HepG2 (cell line): ENCODE data around the gene AKAP6. TPM values are rescaled to one million over a fixed set of nuclear protein-coding genes. Genes with fewer than 3 reads are reported as not detected.
A peak's percentile ranks its signal among the peaks of the same experiment; 100 is the strongest.

Experiments used
- ATAC-seq: fragments of 200-7000 bp; cut with Tn5 transposase; 3 replicates; pipeline ENCODE4 v1.9.1; 2020; ENCODE audit warnings: mild to moderate bottlenecking, moderate library complexity
- BruUV-seq: library from RNA; stranded (reverse); fragments of 400-500 nt; replicated peaks from 2 replicates; lab custom pipeline; 2021; lab: Mats Ljungman, UMichigan
- CTCF ChIA-PET: fragments of 300-600 bp; formaldehyde crosslinking; extraction: SDS; loops from one replicate; lab custom pipeline; 2021; ENCODE audit warnings: low total read pairs, inconsistent platforms, low intra/inter-chr PET ratio; lab: Yijun Ruan, JAX
- POLR2A ChIA-PET: fragments of 350-600 bp; sonication (Branson Sonifier 250); formaldehyde crosslinking; loops from one replicate; lab custom pipeline; 2020; ENCODE audit warnings: antibody characterized with exemption, inconsistent platforms; lab: Yijun Ruan, JAX
- DNase-seq: peaks from one replicate; pipeline ENCODE4 v3.0.0-alpha.2; 2015; ENCODE audit warnings: low spot score
- FAIRE-seq: peaks from 3 replicates; lab custom pipeline; 2011; peaks lifted over from hg19 to GRCh38; lab: Jason Lieb, UNC
- H2AFZ ChIP-seq: one replicate; pipeline ENCODE4 v1.6.1; 2011; ENCODE audit warnings: low read length, inconsistent platforms
- H3K27ac ChIP-seq: fragments of 300-600 bp; 3 replicates; pipeline ENCODE4 v1.8.0; 2011; ENCODE audit warnings: mixed run types, mild to moderate bottlenecking, mixed read lengths, low read length, inconsistent platforms; ENCODE audit not compliant: insufficient read depth; ENCODE audit errors: extremely low read length
- H3K27me3 ChIP-seq, 2 experiments: fragments of 200-600 bp in 1 of 2; 2 replicates in 1 of 2; 3 replicates in 1 of 2; pipeline versions ENCODE4 v1.6.0 to v1.8.0; 2011; ENCODE audit warnings: low read length in 2 of 2, mild to moderate bottlenecking in 2 of 2, moderate library complexity in 2 of 2, inconsistent platforms in 1 of 2; ENCODE audit not compliant: insufficient read depth in 2 of 2, control insufficient read depth in 1 of 2
- H3K36me3 ChIP-seq, 2 experiments: fragments of 200-600 bp in 1 of 2; replicated peaks in 1 of 2; 2 replicates in 1 of 2; 3 replicates in 1 of 2; pipeline versions ENCODE4 v1.5.1 to v1.8.0; 2011; ENCODE audit warnings: low read length in 2 of 2, inconsistent platforms in 1 of 2; ENCODE audit not compliant: insufficient read depth in 2 of 2, control insufficient read depth in 1 of 2
- H3K4me1 ChIP-seq: 2 replicates; pipeline ENCODE4 v1.5.1; 2012; ENCODE audit warnings: low read length, inconsistent platforms; ENCODE audit not compliant: insufficient read depth
- H3K4me2 ChIP-seq: 2 replicates; pipeline ENCODE4 v1.6.0; 2011; ENCODE audit warnings: low read depth, low read length, inconsistent platforms
- H3K4me3 ChIP-seq, 3 experiments: fragments of 200-600 bp in 1 of 3; sonication (generic), shearing (Covaris generic) in 1 of 3; replicated peaks in 1 of 3; 2 replicates each; pipeline ENCODE4 v1.5.1; 2011 to 2016; ENCODE audit warnings: low read length in 3 of 3, inconsistent platforms in 2 of 3, low read depth in 2 of 3, mild to moderate bottlenecking in 2 of 3, control low read depth in 1 of 3, mixed read lengths in 1 of 3; ENCODE audit not compliant: insufficient read depth in 1 of 3
- H3K79me2 ChIP-seq: one replicate; pipeline ENCODE4 v1.6.1; 2011; ENCODE audit warnings: low read length, inconsistent platforms; ENCODE audit not compliant: insufficient read depth
- H3K9ac ChIP-seq: 2 replicates; pipeline ENCODE4 v1.6.0; 2011; ENCODE audit warnings: mild to moderate bottlenecking, low read depth, low read length, inconsistent platforms; ENCODE audit not compliant: insufficient read depth
- H3K9me3 ChIP-seq: 2 replicates; pipeline ENCODE4 v1.5.1; 2012; ENCODE audit warnings: mild to moderate bottlenecking, low read length
- H4K20me1 ChIP-seq: 2 replicates; pipeline ENCODE4 v1.6.0; 2011; ENCODE audit warnings: inconsistent platforms, mild to moderate bottlenecking, low read length, moderate library complexity; ENCODE audit not compliant: insufficient read depth
- BRD4 ChIP-seq: sonication (generic); formaldehyde crosslinking; IDR thresholded peaks from 2 replicates; pipeline ENCODE4 v1.4.0; 2020; ENCODE audit warnings: missing genetic modification reagents
- IKZF4 ChIP-seq: sonication (generic); formaldehyde crosslinking; IDR thresholded peaks from 2 replicates; pipeline ENCODE4 v1.5.1; 2020; ENCODE audit warnings: borderline replicate concordance, mild to moderate bottlenecking, low read depth, missing genetic modification reagents; ENCODE audit errors: not compliant biosample characterization
- KLF16 ChIP-seq, 2 experiments: sonication (generic) in 1 of 2; formaldehyde crosslinking in 1 of 2; IDR thresholded peaks; 2 replicates each; pipeline versions ENCODE4 v1.6.1 to v1.8.0; 2016 to 2023; ENCODE audit warnings: missing genetic modification reagents in 2 of 2, missing compliant biosample characterization in 1 of 2
- MAFF ChIP-seq: IDR thresholded peaks from 2 replicates; pipeline ENCODE4 v1.6.1; 2011; ENCODE audit warnings: low read depth, low read length, improper control_type of control experiment
- MAFK ChIP-seq, 2 experiments: IDR thresholded peaks in 1 of 2; conservative IDR thresholded peaks in 1 of 2; 2 replicates each; pipeline ENCODE4 v1.6.1; 2011; ENCODE audit warnings: improper control_type of control experiment in 2 of 2, low read length in 2 of 2
- NAIF1 ChIP-seq: sonication (generic); formaldehyde crosslinking; IDR thresholded peaks from 2 replicates; pipeline ENCODE4 v1.5.0; 2020; ENCODE audit warnings: mild to moderate bottlenecking, missing genetic modification reagents, borderline replicate concordance
- TSC22D2 ChIP-seq: sonication (generic); formaldehyde crosslinking; IDR thresholded peaks from 2 replicates; pipeline ENCODE4 v1.5.1; 2020; ENCODE audit warnings: missing genetic modification reagents, mild to moderate bottlenecking, borderline replicate concordance
- ZNF10 ChIP-seq: sonication (generic); formaldehyde crosslinking; IDR thresholded peaks from 2 replicates; pipeline ENCODE4 v1.4.0; 2020; ENCODE audit warnings: mild to moderate bottlenecking, low read depth, missing genetic modification reagents, borderline replicate concordance
- ZNF615 ChIP-seq: sonication (generic); formaldehyde crosslinking; IDR thresholded peaks from 2 replicates; pipeline ENCODE4 v1.5.0; 2020; ENCODE audit warnings: mild to moderate bottlenecking, missing genetic modification reagents, borderline replicate concordance
- ZNF879 ChIP-seq: sonication (generic); formaldehyde crosslinking; IDR thresholded peaks from 2 replicates; pipeline ENCODE4 v1.8.1; 2023; ENCODE audit warnings: missing genetic modification reagents
- WGBS: methylation state at CpG from one replicate; pipeline ENCODE4 v1.1.6; 2017; ENCODE audit warnings: low lambda C conversion rate; 5-methylcytosine and 5-hydroxymethylcytosine counted together
- in situ Hi-C: cut with HindIII; loops from 2 replicates; pipeline ENCODE4 v1.10.0; 2017; ENCODE audit warnings: low pct_unique_long_range_greater_than_20kb; ENCODE audit not compliant: extremely low pct_ligation_motif_present
- intact Hi-C: fragments of 100-400 bp; cut with micrococcal nuclease; formaldehyde crosslinking; loops from one replicate; pipeline ENCODE4 v1.10.0; 2022; ENCODE audit not compliant: unreplicated experiment
- polyA plus RNA-seq, 8 experiments: library from polyadenylated mRNA; depleted of rRNA in 3 of 8; stranded (reverse) in 7 of 8; unstranded in 1 of 8; fragments of >200 nt; fragmentation: Illumina TruSeq in 4 of 8; extraction: Trizol in 4 of 8; gene quantifications; 2 replicates each; pipeline versions ENCODE4 v1.2.1 to v1.2.3, GENCODE V29; 2011 to 2016; ENCODE audit warnings: low read depth in 4 of 8, missing spikeins in 1 of 8, mixed read lengths in 1 of 8; ENCODE audit not compliant: insufficient read depth in 1 of 8
- total RNA-seq, 5 experiments: library from RNA; depleted of rRNA; stranded (reverse); fragments of >200 nt; fragmentation: Illumina TruSeq; extraction: Trizol; gene quantifications; 2 replicates each; pipeline ENCODE4 v1.2.3, GENCODE V29; 2016; ENCODE audit warnings: low read depth in 1 of 5
- TF ChIP-seq, protein P1 (sequence below): sonication (generic); formaldehyde crosslinking; IDR thresholded peaks from 2 replicates; pipeline ENCODE4 v1.4.0; 2020; ENCODE audit warnings: missing genetic modification reagents, low read depth, mild to moderate bottlenecking, borderline replicate concordance

Gene AKAP6
- total and polyA plus RNA-seq, 2 of the 13 experiments (the other 11 are each of a cell fraction or from before 2014, with no cell fraction given), result 1.4 TPM

- TF ChIP-seq, protein P1, sequence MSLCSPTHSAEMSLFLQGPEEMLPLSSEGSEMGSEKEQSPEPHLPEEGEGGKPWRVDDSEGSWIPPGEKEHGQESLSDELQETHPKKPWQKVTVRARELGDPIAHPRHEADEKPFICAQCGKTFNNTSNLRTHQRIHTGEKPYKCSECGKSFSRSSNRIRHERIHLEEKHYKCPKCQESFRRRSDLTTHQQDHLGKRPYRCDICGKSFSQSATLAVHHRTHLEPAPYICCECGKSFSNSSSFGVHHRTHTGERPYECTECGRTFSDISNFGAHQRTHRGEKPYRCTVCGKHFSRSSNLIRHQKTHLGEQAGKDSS (CRISPR knock-in tag), result no peak
- no peak for TF ChIP-seq ZNF10 (CRISPR knock-in tag)
These were observed 202.9 kb downstream of the AKAP6 start (continued) for GRCh38 chr14:32531942-32532515.

- Histone ChIP-seq H2AFZ (no peak overlapping the region), H3K27me3 (no peaks in the 10 kb centered on the region), H3K79me2 (no peaks in the 10 kb centered on the region), H4K20me1 (no peaks in the 10 kb centered on the region), H3K4me3 (no peak overlapping the region)
- in situ Hi-C loops, result no loop called here
- DNase-seq, result no peak
- BruUV-seq, result no TSS peak
- POLR2A ChIA-PET, result no interaction called here
- CTCF ChIA-PET, result no interaction called here
- no peak for FAIRE-seq
- TF ChIP-seq ZNF879 (CRISPR knock-in tag) (no peak), MAFK (conservative IDR thresholded peaks at IDR 0.05 in 1 of 2, IDR thresholded peaks at IDR 0.05 in 1 of 2; ENCODE audit: low read length in 2 of 2) (peak; percentile 82 to 87), NAIF1 (no peak), IKZF4 (no peak), TSC22D2 (CRISPR knock-in tag) (no peak), ZNF615 (CRISPR knock-in tag) (no peak), MAFF (peak; percentile 75), KLF16 (CRISPR knock-in tag; IDR thresholded peaks at IDR 0.05) (no peak), BRD4 (no peak)
- TF ChIP-seq, all 625 proteins: peak for 2
- 17% methylated on average over 3 of the region's 3 CpGs for WGBS
- H3K36me3 ChIP-seq, result no peaks in the 10 kb centered on the region
- H3K9ac ChIP-seq, result no peak overlapping the region
- no peaks in the 10 kb centered on the region for H3K4me1 ChIP-seq
- H3K27ac ChIP-seq, result no peak overlapping the region
- H3K4me2 ChIP-seq, result no peak overlapping the region
- H3K9me3 ChIP-seq, result no peaks in the 10 kb centered on the region
- intact Hi-C loops, result no loop called here
- no peak for ATAC-seq
These were observed 205.0 kb downstream of the AKAP6 start for GRCh38 chr14:32534145-32534544.
